Raji (cell line): ENCODE results near the gene TRPV4.

Experiments
- POLR2A ChIP-seq: IDR thresholded peaks from 2 replicates; pipeline ENCODE4 v1.6.1; 2011; ENCODE audit warnings: low read depth, low read length, control low read depth; ENCODE audit not compliant: insufficient read depth

Gene TRPV4

DNA sequence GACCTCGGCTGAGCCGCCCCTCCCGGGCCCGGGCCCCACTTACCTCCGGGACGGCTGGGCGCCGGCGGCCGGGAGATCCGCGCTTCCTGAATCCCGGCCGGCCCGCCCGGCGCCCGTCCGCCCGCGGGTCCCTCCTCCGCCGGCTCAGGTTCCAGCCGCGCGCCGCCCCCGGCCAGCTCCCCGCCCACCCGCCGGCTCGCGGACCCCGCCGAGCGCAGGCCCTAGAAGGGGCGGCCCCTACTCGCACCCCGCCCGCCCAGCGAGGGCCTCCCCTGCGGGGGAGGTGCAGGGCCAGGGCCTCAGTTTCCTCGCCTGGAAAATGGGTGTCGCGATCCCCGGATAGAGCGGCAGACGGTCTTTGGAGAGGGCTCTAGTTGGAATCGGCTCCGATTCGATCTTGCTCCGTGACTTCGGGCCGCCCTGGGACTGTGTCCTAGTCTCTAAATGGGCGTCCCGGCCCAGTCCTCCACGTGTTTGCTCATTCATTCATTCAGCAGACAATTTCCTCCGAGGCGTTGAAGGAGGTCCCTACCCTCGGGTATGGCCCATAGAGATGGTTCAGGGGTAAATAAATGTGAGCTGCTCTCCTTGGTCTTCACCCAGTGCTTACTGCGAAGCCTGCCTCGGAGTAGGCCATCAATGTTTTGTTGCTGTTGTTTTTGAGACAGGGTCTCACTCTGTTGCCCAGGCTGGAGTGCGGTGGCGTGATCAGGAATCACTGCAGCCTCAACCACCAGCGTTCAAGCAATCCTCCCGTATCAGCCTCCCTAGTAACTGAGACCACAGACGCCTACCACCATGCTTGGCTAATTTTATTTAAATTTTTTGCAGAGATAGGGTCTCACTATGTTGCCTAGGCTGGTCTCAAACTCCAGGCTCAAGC lies at the start of gene TRPV4:
Gene TRPV4 (minus strand): TSS at position 92 of the 883 bp plus-strand sequence. CDS start 18,602 bp downstream, outside the sequence.
- no peak for TF ChIP-seq POLR2A

DNA sequence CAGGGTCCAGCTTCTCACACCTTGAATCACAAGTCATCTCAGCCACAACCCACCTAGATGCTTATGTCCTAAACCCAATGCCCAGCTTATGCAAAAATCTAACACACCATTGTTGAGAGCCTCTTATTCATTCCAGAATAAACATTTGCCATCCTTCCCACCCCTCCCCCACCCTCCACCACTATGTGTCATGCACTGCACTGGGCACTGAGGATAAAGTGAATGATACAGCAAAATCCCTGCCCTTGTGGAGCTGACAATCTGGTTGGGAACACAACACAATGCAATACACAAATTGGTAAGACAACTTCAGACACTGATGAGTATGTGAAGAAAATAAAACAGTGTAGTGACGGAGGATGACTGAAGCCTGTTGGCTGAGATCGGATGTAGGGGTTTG lies 48.6 kb upstream of the TRPV4 start:
- no peak for TF ChIP-seq POLR2A

DNA sequence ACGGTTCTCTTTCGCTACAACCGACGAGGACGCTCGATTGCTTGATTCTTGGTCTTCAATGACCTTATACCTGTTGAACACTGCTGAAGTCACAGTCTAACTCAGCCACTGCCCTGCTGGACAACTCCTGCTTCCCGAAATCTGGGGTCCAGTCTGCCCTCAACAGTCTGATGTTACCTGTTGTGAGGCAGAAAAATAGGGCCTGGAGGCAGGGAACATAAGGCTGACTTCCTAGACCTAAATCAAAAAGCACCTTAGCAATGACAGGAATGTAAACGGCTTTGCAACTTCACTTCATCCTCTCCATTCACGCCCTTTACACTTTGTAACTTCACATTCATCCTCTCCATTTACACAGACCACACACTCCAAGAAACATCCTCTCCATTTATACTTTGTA lies 47.7 kb upstream of the TRPV4 start:
- no peak for TF ChIP-seq POLR2A

DNA sequence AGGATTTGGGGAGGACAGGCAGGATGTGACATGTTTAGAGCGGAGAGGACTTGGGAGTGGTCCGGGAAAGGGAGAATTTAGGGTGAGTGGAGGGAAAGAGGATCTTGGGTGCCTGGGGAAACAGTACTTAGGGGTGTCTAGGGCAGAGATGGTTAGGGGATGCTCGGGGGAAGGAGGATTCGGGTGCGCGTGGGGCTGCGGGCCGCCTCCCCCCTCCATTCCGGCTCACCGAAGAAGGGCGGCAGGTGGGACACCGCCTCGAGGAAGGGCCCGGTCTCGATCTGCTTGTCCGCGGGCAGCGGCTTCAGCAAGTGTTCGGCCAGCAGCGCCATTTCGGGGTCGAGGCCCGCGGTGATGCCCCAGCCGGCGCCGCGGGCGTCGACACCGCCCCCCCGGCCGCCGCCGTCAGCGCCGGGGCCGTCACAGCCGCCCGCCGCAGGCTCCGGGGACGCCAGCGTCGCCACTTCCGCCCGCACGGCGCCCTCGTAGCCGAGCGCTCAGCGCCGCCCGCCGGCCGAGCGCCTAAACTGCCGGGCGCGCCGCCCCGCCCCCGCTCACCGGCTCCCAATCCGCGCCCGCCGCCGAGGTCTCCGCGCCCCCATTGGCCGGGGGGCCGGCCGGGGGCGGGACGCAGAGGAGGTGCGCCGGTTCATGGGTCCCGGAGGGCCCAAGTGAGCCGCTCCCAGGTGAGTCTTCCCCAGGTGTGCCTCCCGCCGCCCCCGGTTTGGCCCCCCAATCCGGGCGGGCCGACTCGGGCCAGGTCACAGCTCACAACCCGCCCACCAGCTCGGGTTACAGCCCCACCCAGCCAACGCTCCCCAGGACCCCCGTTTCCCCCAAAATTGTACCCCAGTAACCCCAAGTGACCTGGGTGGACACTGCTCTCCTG lies 47.1 kb upstream of the TRPV4 start, which contains the start of gene GLTP:
Gene GLTP (minus strand): TSS at position 499 of the 889 bp plus-strand sequence. CDS start 167 bp downstream, at position 332.
- peak; percentile 53 for TF ChIP-seq POLR2A

DNA sequence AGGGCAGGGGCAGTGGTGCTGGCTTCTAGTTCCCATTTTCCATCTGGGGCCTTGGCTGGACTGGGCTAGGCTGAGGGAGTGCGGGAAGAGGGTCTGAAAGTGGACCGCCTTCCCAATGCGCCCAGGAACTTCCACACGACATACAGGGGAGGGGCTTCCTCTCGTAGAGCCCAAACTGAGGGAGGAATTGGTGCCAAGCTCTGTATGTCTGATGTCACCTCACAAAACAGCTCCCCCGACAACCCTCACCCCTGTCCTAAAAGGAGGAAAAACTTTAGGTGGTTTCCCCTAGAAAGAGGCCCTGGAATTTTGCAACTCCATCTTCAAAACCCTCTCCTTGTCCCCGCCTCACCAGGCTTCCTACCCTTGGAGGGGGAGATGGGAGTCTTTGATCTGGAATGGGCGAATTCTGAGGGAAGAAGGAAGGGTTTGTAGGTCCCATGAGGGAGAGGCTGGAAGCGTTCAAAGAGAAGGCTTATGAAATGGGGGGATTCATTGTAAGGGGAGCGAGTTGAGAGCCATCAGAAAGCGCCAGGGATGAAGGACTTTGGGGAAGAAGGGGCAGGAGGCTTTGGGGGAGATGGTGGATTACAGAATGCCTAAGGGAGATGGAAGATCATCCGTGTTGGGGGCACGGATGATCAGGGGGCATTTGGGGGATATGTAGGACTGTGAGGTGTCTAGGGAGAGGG lies 46.3 kb upstream of the TRPV4 start:
- no peak for TF ChIP-seq POLR2A

DNA sequence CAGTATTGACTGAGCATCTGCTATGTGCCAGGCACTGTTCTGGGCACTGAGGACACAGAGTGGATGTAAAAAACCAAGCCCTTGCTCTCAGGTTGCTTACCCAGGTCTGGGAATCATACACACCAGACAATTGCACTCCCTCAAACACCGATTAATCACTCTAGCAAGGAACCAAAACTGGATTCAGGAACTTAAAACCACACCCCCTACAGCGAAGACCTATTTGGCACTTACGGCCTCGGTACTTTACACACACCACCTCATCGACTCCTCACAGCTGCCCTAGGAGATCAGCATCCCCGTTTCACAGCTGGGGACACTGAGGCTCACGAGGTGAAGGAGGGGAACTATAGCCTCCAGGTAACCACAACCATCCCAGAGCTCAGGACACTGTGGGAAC lies 45.6 kb upstream of the TRPV4 start:
- TF ChIP-seq POLR2A = no peak

DNA sequence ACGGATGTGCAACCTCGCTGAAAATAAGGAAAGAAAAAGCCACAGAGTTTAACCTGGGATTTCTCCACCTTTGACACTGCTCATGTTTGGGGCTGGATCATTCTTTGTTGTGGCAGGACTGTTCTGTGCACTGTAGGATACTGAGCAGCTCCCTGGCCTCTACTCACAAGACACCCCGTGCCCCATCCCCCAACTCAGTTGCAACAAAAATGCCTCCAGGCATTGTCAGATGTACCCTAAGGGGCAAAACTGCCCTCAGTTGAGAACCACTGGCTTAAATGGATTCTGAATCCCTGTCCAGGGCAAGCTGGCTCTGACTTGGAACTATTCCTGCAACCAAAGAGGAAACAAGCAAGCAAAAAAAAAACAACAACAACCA lies 45.0 kb upstream of the TRPV4 start:
- TF ChIP-seq POLR2A = no peak

DNA sequence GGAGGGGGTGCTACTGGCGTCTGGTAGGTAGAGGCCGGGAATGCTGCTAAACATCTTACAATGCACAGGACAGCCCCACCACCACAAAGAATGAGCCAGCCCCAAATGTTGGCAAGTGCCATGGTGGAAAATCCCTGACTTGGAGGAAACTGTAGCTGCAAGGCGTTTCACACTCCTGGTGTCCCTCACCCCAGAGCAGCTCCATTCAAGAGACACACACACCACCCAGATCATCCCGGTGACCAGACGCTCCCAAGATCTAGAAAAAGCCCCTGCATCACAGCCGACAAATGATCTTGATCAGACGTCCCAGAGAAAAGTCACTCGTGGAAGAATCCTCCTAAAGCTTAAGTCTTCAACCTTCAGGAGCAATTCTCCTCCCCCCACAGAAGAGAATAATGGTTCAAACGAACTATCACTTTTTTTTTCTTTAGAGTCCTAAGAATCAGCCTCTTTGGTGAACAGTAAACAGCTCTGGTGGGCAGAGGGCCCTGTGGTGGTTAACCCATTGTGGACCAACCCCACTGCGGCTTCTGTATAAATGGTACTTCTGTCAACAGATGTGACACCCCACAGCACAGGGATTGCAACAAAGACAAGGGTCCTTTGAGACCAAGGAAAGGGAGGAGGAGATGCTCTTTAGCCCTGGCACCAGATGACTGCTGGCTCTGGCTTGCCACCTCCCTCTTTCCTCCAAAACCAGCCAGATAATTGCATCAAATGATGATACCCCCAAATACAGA lies 44.5 kb upstream of the TRPV4 start:
- TF ChIP-seq POLR2A = no peak

DNA sequence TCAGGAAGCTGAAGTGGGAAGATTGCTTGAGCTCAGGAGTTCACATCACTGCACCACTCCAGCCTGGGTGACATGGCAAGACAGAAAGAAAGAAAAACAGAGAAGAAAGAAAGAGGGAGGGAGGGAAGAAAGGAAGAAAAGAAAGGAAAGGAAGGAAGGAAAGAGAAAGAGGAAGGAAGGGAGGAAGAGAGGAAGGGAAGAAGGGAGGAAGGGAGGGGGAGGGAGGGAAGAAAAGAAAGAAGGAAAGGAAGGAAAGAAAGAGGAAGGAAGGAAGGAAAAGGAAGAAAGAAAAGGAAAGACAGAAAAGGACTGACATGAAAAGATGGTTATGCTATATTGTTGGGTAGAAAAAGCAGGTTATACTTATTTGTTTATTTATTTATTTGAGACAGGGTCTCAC lies 43.2 kb upstream of the TRPV4 start:
- no peak for TF ChIP-seq POLR2A

DNA sequence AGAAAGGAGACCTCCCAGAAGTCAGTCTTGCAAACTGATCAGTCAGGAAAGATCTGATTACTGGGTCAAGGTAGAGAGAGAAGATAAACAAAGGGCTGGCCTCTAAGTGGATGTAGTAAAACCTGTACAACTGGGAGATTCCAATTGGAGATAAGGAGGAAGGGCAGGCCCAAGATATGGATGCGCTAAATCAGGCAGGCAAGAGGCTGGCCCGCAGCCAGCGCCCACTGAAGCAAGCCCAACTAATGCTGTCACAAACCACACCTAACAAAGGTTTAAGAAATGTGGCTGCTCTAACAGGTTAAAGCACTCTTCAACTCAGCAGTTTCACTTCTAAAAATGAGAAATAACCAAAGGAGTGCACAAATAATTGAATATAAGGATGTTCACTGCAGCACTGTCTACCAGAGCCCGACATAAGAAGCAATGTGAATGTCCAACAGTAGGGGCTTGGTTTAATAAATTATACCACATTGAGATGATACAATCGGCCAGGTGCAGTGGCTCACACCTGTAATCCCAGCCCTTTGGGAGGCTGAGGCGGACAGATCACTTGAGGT lies 42.5 kb upstream of the TRPV4 start:
- TF ChIP-seq POLR2A = no peak

DNA sequence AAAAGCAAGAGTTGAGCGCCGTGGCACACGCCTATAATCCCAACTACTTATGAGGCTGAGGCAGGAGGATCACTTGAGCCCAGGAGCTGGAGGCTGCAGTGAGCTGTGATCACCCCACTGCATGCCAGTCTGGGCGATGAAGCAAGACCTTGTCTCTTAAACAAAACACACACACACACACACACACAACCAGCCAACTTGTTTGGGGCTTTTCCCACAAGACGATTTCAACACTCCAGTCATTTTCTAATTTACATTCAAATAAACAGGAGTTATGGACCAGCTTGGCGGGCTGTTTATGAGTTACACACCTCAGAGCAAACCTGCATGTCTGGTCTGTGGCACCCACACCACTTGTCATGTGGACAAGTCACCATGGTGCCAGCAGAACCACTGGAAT lies 40.5 kb upstream of the TRPV4 start:
- TF ChIP-seq POLR2A = no peak

DNA sequence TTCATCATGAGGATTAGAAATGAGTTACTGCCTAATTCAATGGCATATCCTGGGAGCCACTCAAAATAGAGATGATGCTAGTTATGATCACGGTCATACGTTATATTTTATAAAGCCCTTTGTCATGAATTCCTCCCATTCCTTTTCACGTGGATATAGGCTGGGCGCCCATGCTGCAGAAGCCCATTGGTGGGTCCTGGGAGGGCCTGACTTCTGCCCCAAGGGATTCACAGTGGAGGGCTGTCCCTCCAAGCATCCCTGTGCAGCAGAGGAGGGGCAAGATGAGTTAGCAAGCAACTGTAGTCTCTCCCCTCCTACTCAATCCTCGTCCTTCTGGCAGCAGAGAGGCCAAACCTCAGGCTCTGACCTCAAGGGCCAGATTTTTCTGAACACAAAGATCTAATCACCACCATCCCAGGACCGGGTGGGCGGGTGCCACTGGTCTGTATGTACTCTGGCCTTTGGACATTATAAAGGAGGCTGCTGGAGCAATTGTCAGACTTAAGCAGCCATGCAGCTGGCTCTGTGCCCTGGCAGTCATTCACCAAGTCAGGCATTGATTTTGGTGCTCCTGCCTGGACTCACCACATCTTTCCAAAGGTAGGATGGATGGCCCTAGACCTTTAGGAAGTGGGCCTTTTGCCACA lies 38.6 kb upstream of the TRPV4 start:
- TF ChIP-seq POLR2A = no peak

DNA sequence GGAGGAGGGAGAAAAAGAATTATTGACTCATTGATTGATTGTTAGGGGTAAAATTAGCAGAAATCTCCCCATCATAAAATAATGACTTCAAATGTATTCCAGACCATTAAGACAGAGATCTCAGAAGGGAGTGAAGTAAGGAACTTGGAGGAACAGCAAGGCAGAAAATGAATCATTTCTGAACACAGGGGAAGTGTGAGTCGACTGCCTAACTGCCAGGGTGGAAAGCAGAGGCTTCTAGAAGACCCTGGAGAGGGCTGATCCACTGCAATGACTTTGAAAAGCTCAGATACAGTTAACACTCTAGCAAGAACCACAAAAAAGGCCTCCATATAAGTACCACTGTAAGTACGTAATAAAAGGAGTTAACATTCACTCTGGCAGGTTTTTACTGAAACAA lies 37.5 kb upstream of the TRPV4 start:
- no peak for TF ChIP-seq POLR2A
